HEK293T (cell line): ENCODE results near the gene KIF25.

Experiments
- BHLHE40 ChIP-seq: fragments of 450-650 bp; IDR thresholded peaks from 2 replicates; pipeline ENCODE4 v1.6.1; 2016; ENCODE audit warnings: mild to moderate bottlenecking, moderate library complexity, borderline replicate concordance
- CTBP1 ChIP-seq: fragments of 450-650 bp; IDR thresholded peaks from 2 replicates; pipeline ENCODE4 v1.6.1; 2016; ENCODE audit warnings: borderline replicate concordance
- ELF4 ChIP-seq: fragments of 450-650 bp; IDR thresholded peaks from 2 replicates; pipeline ENCODE4 v1.6.1; 2017; ENCODE audit warnings: antibody characterized with exemption
- FOXA1 ChIP-seq: fragments of 450-650 bp; IDR thresholded peaks from 2 replicates; pipeline ENCODE4 v1.6.1; 2016; ENCODE audit warnings: mild to moderate bottlenecking
- FOXK2 ChIP-seq: fragments of 450-650 bp; IDR thresholded peaks from 2 replicates; pipeline ENCODE4 v1.6.1; 2016; ENCODE audit warnings: mild to moderate bottlenecking
- FOXM1 ChIP-seq: fragments of 450-650 bp; IDR thresholded peaks from 2 replicates; pipeline ENCODE4 v1.6.1; 2017; ENCODE audit warnings: mild to moderate bottlenecking, borderline replicate concordance
- HDGF ChIP-seq: fragments of 450-650 bp; IDR thresholded peaks from 2 replicates; pipeline ENCODE4 v1.6.1; 2017; ENCODE audit warnings: antibody characterized with exemption, borderline replicate concordance
- L3MBTL2 ChIP-seq: fragments of 450-650 bp; conservative IDR thresholded peaks from 2 replicates; pipeline ENCODE4 v1.6.1; 2016; ENCODE audit warnings: mild to moderate bottlenecking
- NFRKB ChIP-seq: fragments of 450-650 bp; IDR thresholded peaks from 2 replicates; pipeline ENCODE4 v1.6.1; 2016; ENCODE audit warnings: mild to moderate bottlenecking, moderate library complexity
- SP1 ChIP-seq: fragments of 450-650 bp; IDR thresholded peaks from 2 replicates; pipeline ENCODE4 v1.6.1; 2017
- SUZ12 ChIP-seq: fragments of 450-650 bp; IDR thresholded peaks from 2 replicates; pipeline ENCODE4 v1.6.1; 2016; ENCODE audit warnings: mild to moderate bottlenecking
- TARDBP ChIP-seq: fragments of 450-650 bp; IDR thresholded peaks from 2 replicates; pipeline ENCODE4 v1.6.1; 2016
- ZNF384 ChIP-seq: fragments of 450-650 bp; IDR thresholded peaks from 2 replicates; pipeline ENCODE4 v1.6.1; 2016
- TF ChIP-seq, protein P1 (sequence below): fragments of 450-650 bp; IDR thresholded peaks from 2 replicates; pipeline ENCODE4 v1.6.1; 2016

GRCh38 chr6:168063431-168063830, 66.0 kb downstream of the KIF25 start:
- TF ChIP-seq TARDBP (no peak), FOXA1 (no peak), FOXK2 (no peak), FOXM1 (no peak), BHLHE40 (no peak), ELF4 (no peak), ZNF384 (no peak), L3MBTL2 (no peak), CTBP1 (no peak), SP1 (no peak), SUZ12 (no peak), NFRKB (no peak), HDGF (no peak)
- TF ChIP-seq, protein P1, sequence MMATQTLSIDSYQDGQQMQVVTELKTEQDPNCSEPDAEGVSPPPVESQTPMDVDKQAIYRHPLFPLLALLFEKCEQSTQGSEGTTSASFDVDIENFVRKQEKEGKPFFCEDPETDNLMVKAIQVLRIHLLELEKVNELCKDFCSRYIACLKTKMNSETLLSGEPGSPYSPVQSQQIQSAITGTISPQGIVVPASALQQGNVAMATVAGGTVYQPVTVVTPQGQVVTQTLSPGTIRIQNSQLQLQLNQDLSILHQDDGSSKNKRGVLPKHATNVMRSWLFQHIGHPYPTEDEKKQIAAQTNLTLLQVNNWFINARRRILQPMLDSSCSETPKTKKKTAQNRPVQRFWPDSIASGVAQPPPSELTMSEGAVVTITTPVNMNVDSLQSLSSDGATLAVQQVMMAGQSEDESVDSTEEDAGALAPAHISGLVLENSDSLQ = no peak
